ENCODE measurements around the gene EWSR1.

EWSR1 gene

GRCh38 chr22:29331213-29331612 is 63.1 kb downstream of the EWSR1 start:
- Histone ChIP-seq H3K27me3 (ENCODE audit: insufficient read depth, low read length, poor library complexity, severe bottlenecking) (no peaks in the 10 kb centered on the region), H3K9ac (ENCODE audit: low read depth, low read length, poor library complexity, severe bottlenecking) (no peak overlapping the region), H3K79me2 (ENCODE audit: insufficient read depth, low read length) (no peaks in the 10 kb centered on the region), H3K4me1 (ENCODE audit: insufficient read depth, low read length, poor library complexity, severe bottlenecking) (no peaks in the 10 kb centered on the region), H3F3A (ENCODE audit: low read depth) (no peaks in the 10 kb centered on the region), H3K9me3 (ENCODE audit: insufficient read depth, low read depth, low read length) (no peaks in the 10 kb centered on the region), H3K36me3 (ENCODE audit: insufficient read depth, low read length) (peaks cover 70% of the 10 kb centered on the region; the same call in 1 of the 2 replicates), H2AFZ (ENCODE audit: low read length) (no peak overlapping the region), H3K9me2 (replicated peaks; ENCODE audit: low read depth, low read length) (no peaks in the 10 kb centered on the region), H3K4me3 (ENCODE audit: low read length, poor library complexity, severe bottlenecking) (no peak overlapping the region), H4K20me1 (ENCODE audit: insufficient read depth, low read length, poor library complexity, severe bottlenecking) (no peaks in the 10 kb centered on the region), H3K4me2 (ENCODE audit: low read depth, low read length, poor library complexity, severe bottlenecking) (no peak overlapping the region)
- TF ChIP-seq CTCF (conservative IDR thresholded peaks at IDR 0.05; ENCODE audit: low read length): no peak
- TF ChIP-seq EZH2phosphoT487 (IDR thresholded peaks at IDR 0.05; ENCODE audit: borderline replicate concordance): no peak

- Histone ChIP-seq H3K79me2 (ENCODE audit: insufficient read depth, low read length) (no peaks in the 10 kb centered on the region), H3F3A (ENCODE audit: low read depth) (no peaks in the 10 kb centered on the region), H3K4me1 (ENCODE audit: insufficient read depth, low read length, poor library complexity, severe bottlenecking) (no peaks in the 10 kb centered on the region), H4K20me1 (ENCODE audit: insufficient read depth, low read length, poor library complexity, severe bottlenecking) (no peaks in the 10 kb centered on the region), H3K36me3 (ENCODE audit: insufficient read depth, low read length) (peaks cover 67% of the 10 kb centered on the region; the same call in 1 of the 2 replicates), H3K4me3 (ENCODE audit: low read length, poor library complexity, severe bottlenecking) (no peak overlapping the region), H3K9me2 (replicated peaks; ENCODE audit: low read depth, low read length) (no peaks in the 10 kb centered on the region), H3K27me3 (ENCODE audit: insufficient read depth, low read length, poor library complexity, severe bottlenecking) (no peaks in the 10 kb centered on the region), H3K9me3 (ENCODE audit: insufficient read depth, low read depth, low read length) (no peaks in the 10 kb centered on the region), H3K9ac (ENCODE audit: low read depth, low read length, poor library complexity, severe bottlenecking) (no peak overlapping the region), H3K4me2 (ENCODE audit: low read depth, low read length, poor library complexity, severe bottlenecking) (no peak overlapping the region), H2AFZ (ENCODE audit: low read length) (no peak overlapping the region)
- TF ChIP-seq EZH2phosphoT487 (IDR thresholded peaks at IDR 0.05; ENCODE audit: borderline replicate concordance) (no peak), CTCF (conservative IDR thresholded peaks at IDR 0.05; ENCODE audit: low read length) (no peak)
Observed at GRCh38 chr22:29331658-29332300, 63.7 kb downstream of the EWSR1 start.

GRCh38 chr22:29332886-29333496 is 64.9 kb downstream of the EWSR1 start:
- Histone ChIP-seq H3K27me3 (ENCODE audit: insufficient read depth, low read length, poor library complexity, severe bottlenecking) (no peaks in the 10 kb centered on the region), H4K20me1 (ENCODE audit: insufficient read depth, low read length, poor library complexity, severe bottlenecking) (no peaks in the 10 kb centered on the region), H3K4me3 (ENCODE audit: low read length, poor library complexity, severe bottlenecking) (no peak overlapping the region), H3K36me3 (ENCODE audit: insufficient read depth, low read length) (peaks cover 68% of the 10 kb centered on the region; the same call in 1 of the 2 replicates), H3K79me2 (ENCODE audit: insufficient read depth, low read length) (no peaks in the 10 kb centered on the region), H3K9me2 (replicated peaks; ENCODE audit: low read depth, low read length) (no peaks in the 10 kb centered on the region), H3K4me1 (ENCODE audit: insufficient read depth, low read length, poor library complexity, severe bottlenecking) (no peaks in the 10 kb centered on the region), H3F3A (ENCODE audit: low read depth) (no peaks in the 10 kb centered on the region), H3K9me3 (ENCODE audit: insufficient read depth, low read depth, low read length) (no peaks in the 10 kb centered on the region), H3K9ac (ENCODE audit: low read depth, low read length, poor library complexity, severe bottlenecking) (no peak overlapping the region), H3K4me2 (ENCODE audit: low read depth, low read length, poor library complexity, severe bottlenecking) (no peak overlapping the region), H2AFZ (ENCODE audit: low read length) (no peak overlapping the region)
- TF ChIP-seq CTCF (conservative IDR thresholded peaks at IDR 0.05; ENCODE audit: low read length) (no peak), EZH2phosphoT487 (IDR thresholded peaks at IDR 0.05; ENCODE audit: borderline replicate concordance) (no peak)

Data from Loucy (cell line).